K562 (cell line): ENCODE data around the gene DMAC2L. TPM values are rescaled to one million over a fixed set of nuclear protein-coding genes. Genes with fewer than 3 reads are reported as not detected.
A peak's percentile ranks its signal among the peaks of the same experiment; 100 is the strongest.

Experiments
- ATAC-seq: fragments of 200-7000 bp; cut with Tn5 transposase; 3 replicates; pipeline ENCODE4 v1.9.1; 2020; ENCODE audit warnings: moderate library complexity
- BruUV-seq: library from RNA; stranded (reverse); fragments of 400-500 nt; replicated peaks from 2 replicates; lab custom pipeline; 2021; lab: Mats Ljungman, UMichigan
- CTCF ChIA-PET: fragments of 300-600 bp; formaldehyde crosslinking; extraction: SDS; loops from one replicate; lab custom pipeline; 2021; ENCODE audit warnings: low intra/inter-chr PET ratio; lab: Yijun Ruan, JAX
- POLR2A ChIA-PET: fragments of 300-600, 350-650 bp; sonication (Branson Sonifier 250); formaldehyde crosslinking; extraction: SDS; loops from one replicate; lab custom pipeline; 2021; ENCODE audit warnings: antibody characterized with exemption, inconsistent platforms; lab: Yijun Ruan, JAX
- DNase-seq, 4 experiments: peaks; one replicate each; pipeline versions ENCODE4 v3.0.0 to v3.0.0-alpha.2; 2011 to 2018; ENCODE audit warnings: low spot score in 3 of 4, mixed read lengths in 3 of 4; ENCODE audit errors: extremely low read depth in 1 of 4
- FAIRE-seq: peaks from 2 replicates; lab custom pipeline; 2011; peaks lifted over from hg19 to GRCh38; lab: Jason Lieb, UNC
- H2AFZ ChIP-seq: 2 replicates; pipeline ENCODE4 v1.6.0; 2011; ENCODE audit warnings: low read depth, low read length, control low read depth, inconsistent platforms
- H3K27ac ChIP-seq: fragments of 200-600 bp; 3 replicates; pipeline ENCODE4 v1.8.0; 2011; ENCODE audit warnings: low read depth, mild to moderate bottlenecking, control low read depth, inconsistent platforms, low read length, moderate library complexity, mixed read lengths; ENCODE audit errors: extremely low read depth
- H3K27me3 ChIP-seq, 2 experiments: fragments of 300-600 bp in 1 of 2; 2 replicates in 1 of 2; 3 replicates in 1 of 2; pipeline versions ENCODE4 v1.6.0 to v1.8.0; 2011; ENCODE audit warnings: inconsistent platforms in 2 of 2, low read length in 2 of 2, mild to moderate bottlenecking in 1 of 2, mixed read lengths in 1 of 2, moderate library complexity in 1 of 2; ENCODE audit not compliant: control insufficient read depth in 2 of 2, insufficient read depth in 2 of 2
- H3K36me3 ChIP-seq: fragments of 300-600 bp; 3 replicates; pipeline ENCODE4 v1.8.0; 2011; ENCODE audit warnings: mild to moderate bottlenecking, low read length, inconsistent platforms; ENCODE audit not compliant: control insufficient read depth, insufficient read depth
- H3K4me1 ChIP-seq, 2 experiments: fragments of 200-600 bp in 1 of 2; replicated peaks in 1 of 2; 2 replicates in 1 of 2; 3 replicates in 1 of 2; pipeline versions ENCODE4 v1.5.1 to v1.8.0; 2011; ENCODE audit warnings: inconsistent platforms in 2 of 2, low read length in 2 of 2, mild to moderate bottlenecking in 1 of 2, mixed read lengths in 1 of 2, moderate library complexity in 1 of 2; ENCODE audit not compliant: control insufficient read depth in 2 of 2, insufficient read depth in 2 of 2
- H3K4me2 ChIP-seq: 2 replicates; pipeline ENCODE4 v1.6.1; 2011; ENCODE audit warnings: low read length, control low read depth, inconsistent platforms, mixed read lengths; ENCODE audit not compliant: insufficient read depth
- H3K4me3 ChIP-seq: fragments of 200-600 bp; sonication (generic), shearing (Covaris generic); 2 replicates; pipeline ENCODE4 v1.5.1; 2016; ENCODE audit warnings: control low read depth, inconsistent platforms
- H3K79me2 ChIP-seq: fragments of 200-600 bp; 3 replicates; pipeline ENCODE4 v1.8.0; 2011; ENCODE audit warnings: low read length, inconsistent platforms; ENCODE audit not compliant: control insufficient read depth, insufficient read depth
- H3K9ac ChIP-seq, 2 experiments: 2 replicates each; pipeline versions ENCODE4 v1.6.0 to v1.6.1; 2011; ENCODE audit warnings: low read depth in 2 of 2, low read length in 2 of 2, control low read depth in 1 of 2, inconsistent platforms in 1 of 2, mild to moderate bottlenecking in 1 of 2, mixed read lengths in 1 of 2; ENCODE audit not compliant: insufficient read depth in 1 of 2
- H3K9me1 ChIP-seq: one replicate; pipeline ENCODE4 v1.6.0; 2011; ENCODE audit warnings: inconsistent platforms, mild to moderate bottlenecking, low read length, moderate library complexity; ENCODE audit not compliant: control insufficient read depth, insufficient read depth
- H3K9me3 ChIP-seq: replicated peaks from 2 replicates; pipeline ENCODE4 v1.5.1; 2011; ENCODE audit warnings: low read depth, low read length, inconsistent platforms; ENCODE audit not compliant: control insufficient read depth, insufficient read depth
- H4K20me1 ChIP-seq: replicated peaks from 2 replicates; pipeline ENCODE4 v1.6.1; 2011; ENCODE audit warnings: low read length, inconsistent platforms, mixed read lengths; ENCODE audit not compliant: control insufficient read depth, insufficient read depth
- CTCF ChIP-seq, 3 experiments: IDR thresholded peaks in 2 of 3; conservative IDR thresholded peaks in 1 of 3; 2 replicates each; pipeline ENCODE4 v1.5.1; 2011 to 2012; ENCODE audit warnings: low read length in 3 of 3, mild to moderate bottlenecking in 3 of 3, control low read depth in 2 of 3, improper control_type of control experiment in 1 of 3, inconsistent platforms in 1 of 3, low read depth in 1 of 3, mixed read lengths in 1 of 3, moderate library complexity in 1 of 3; ENCODE audit not compliant: insufficient read depth in 2 of 3
- CTCFL ChIP-seq: IDR thresholded peaks from 2 replicates; pipeline ENCODE4 v1.6.1; 2011; ENCODE audit warnings: borderline replicate concordance, low read depth, mild to moderate bottlenecking, moderate library complexity, low read length; ENCODE audit not compliant: insufficient read depth, poor library complexity, severe bottlenecking
- EP400 ChIP-seq: fragments of 450-650 bp; IDR thresholded peaks from 2 replicates; pipeline ENCODE4 v1.6.1; 2017; ENCODE audit warnings: antibody characterized with exemption, mild to moderate bottlenecking, moderate library complexity
- L3MBTL2 ChIP-seq: fragments of 450-650 bp; IDR thresholded peaks from 2 replicates; pipeline ENCODE4 v1.6.1; 2016; ENCODE audit warnings: mild to moderate bottlenecking, moderate library complexity
- LEF1 ChIP-seq: fragments of 450-650 bp; IDR thresholded peaks from 2 replicates; pipeline ENCODE4 v1.6.1; 2016; ENCODE audit warnings: mild to moderate bottlenecking
- MAZ ChIP-seq, 2 experiments: fragments of 450-650 bp in 1 of 2; sonication (generic) in 1 of 2; formaldehyde crosslinking; IDR thresholded peaks in 1 of 2; conservative IDR thresholded peaks in 1 of 2; 2 replicates each; pipeline versions ENCODE4 v1.4.0 to v1.5.0; 2020; ENCODE audit warnings: mild to moderate bottlenecking in 1 of 2, missing genetic modification reagents in 1 of 2
- NEUROD1 ChIP-seq: fragments of 150-350 bp; IDR thresholded peaks from 2 replicates; pipeline ENCODE4 v1.6.1; 2014; ENCODE audit warnings: borderline replicate concordance, low read length, low read depth; ENCODE audit not compliant: partially characterized antibody
- NR1H2 ChIP-seq: sonication (generic); formaldehyde crosslinking; IDR thresholded peaks from 2 replicates; pipeline ENCODE4 v1.4.0; 2020; ENCODE audit warnings: mild to moderate bottlenecking, missing genetic modification reagents
- YBX1 ChIP-seq: fragments of 450-650 bp; IDR thresholded peaks from 2 replicates; pipeline ENCODE4 v1.7.1; 2016; ENCODE audit warnings: mild to moderate bottlenecking
- ZFP36 ChIP-seq: fragments of 150-350 bp; IDR thresholded peaks from 2 replicates; pipeline ENCODE4 v1.6.1; 2018; ENCODE audit warnings: low read length, low read depth; ENCODE audit not compliant: partially characterized antibody
- ZNF395 ChIP-seq: fragments of 200-800 bp; sonication (Bioruptor generic); IDR thresholded peaks from 2 replicates; pipeline ENCODE4 v1.6.1; 2017; ENCODE audit warnings: missing genetic modification characterization, missing compliant biosample characterization
- ZZZ3 ChIP-seq: fragments of 450-650 bp; IDR thresholded peaks from 2 replicates; pipeline ENCODE4 v1.6.1; 2016; ENCODE audit warnings: antibody characterized with exemption, mild to moderate bottlenecking, moderate library complexity
- WGBS: fragments of 100-300 bp; shearing (Covaris generic); methylation state at CpG from one replicate; pipeline ENCODE4 v1.1.6; 2016; ENCODE audit warnings: low coverage, mixed read lengths; ENCODE audit not compliant: insufficient coverage; ENCODE audit errors: missing lambda C conversion rate; 5-methylcytosine and 5-hydroxymethylcytosine counted together
- in situ Hi-C: fragments of 300-500 bp; cut with MboI; formaldehyde crosslinking; loops from 4 replicates; pipeline ENCODE4 v1.15.0; 2018; ENCODE audit warnings: inconsistent platforms, mixed read lengths
- intact Hi-C: fragments of 100-400 bp; cut with micrococcal nuclease; formaldehyde crosslinking; loops from 2 replicates; pipeline ENCODE4 v1.14.2; 2022
- polyA plus RNA-seq, 8 experiments: library from polyadenylated mRNA; depleted of rRNA in 4 of 8; stranded (reverse) in 5 of 8; unstranded in 3 of 8; fragments of >200 nt; fragmentation: Nextera tagmentation in 2 of 8; fragmentation: Illumina TruSeq in 1 of 8; extraction: Ambion mirVana in 2 of 8; extraction: Trizol in 1 of 8; gene quantifications; 2 replicates each; pipeline versions ENCODE4 v1.2.1 to v1.2.3, GENCODE V29; 2011 to 2014; ENCODE audit warnings: inconsistent platforms in 1 of 8, missing spikeins in 1 of 8
- total RNA-seq, 7 experiments: library from RNA; depleted of rRNA in 6 of 7; stranded (reverse); fragments of >200 nt in 6 of 7; fragmentation: Illumina TruSeq in 2 of 7; extraction: Trizol in 2 of 7; gene quantifications; 2 replicates each; pipeline versions ENCODE4 v1.2.1 to v1.2.3, GENCODE V29; 2011 to 2021; ENCODE audit warnings: low replicate concordance in 1 of 7

The DMAC2L gene
- total and polyA plus RNA-seq, 9 of the 15 experiments (the other 6 are each of a cell fraction or from before 2014, with no cell fraction given): 4.0 to 37.2 (median 9.3) TPM

- TF ChIP-seq LEF1: no peak
- no peak for TF ChIP-seq YBX1
- no peak for TF ChIP-seq ZNF395 (CRISPR knock-in tag)
- TF ChIP-seq L3MBTL2: no peak
- no peak for TF ChIP-seq EP400
- no peak for TF ChIP-seq MAZ (CRISPR knock-in tag; conservative IDR thresholded peaks at IDR 0.05 in 1 of 2, IDR thresholded peaks at IDR 0.05 in 1 of 2)
- no peak for TF ChIP-seq NR1H2
- no peak for TF ChIP-seq ZZZ3
- no peak for TF ChIP-seq ZFP36
- TF ChIP-seq, all 486 proteins: peak for 0
Measured at GRCh38 chr14:50340045-50340444, 27.9 kb downstream of the DMAC2L start (continued).

GRCh38 chr14:50340963-50341362 is 28.8 kb downstream of the DMAC2L start:
- CTCF ChIA-PET: no interaction called here
- 0 out of 3 replicates have a peak, but pooled peaks have one; percentile 26 for ATAC-seq
- no peaks in the 10 kb centered on the region; the same call in 2 of the 3 replicates for H3K36me3 ChIP-seq
- POLR2A ChIA-PET: no interaction called here
- H3K4me1 ChIP-seq: peaks cover 0 to 20% of the 10 kb centered on the region in 2 experiments; a peak in 3 of 5 replicates
- H3K9me1 ChIP-seq: no peaks in the 10 kb centered on the region
- intact Hi-C loops: no loop called here
- FAIRE-seq: no peak
- no TSS peak for BruUV-seq
- no peak overlapping the region for H3K4me2 ChIP-seq
- H2AFZ ChIP-seq: no peak overlapping the region
- no peaks in the 10 kb centered on the region for H3K27me3 ChIP-seq
- no peaks in the 10 kb centered on the region for H3K9me3 ChIP-seq
- H3K79me2 ChIP-seq: no peaks in the 10 kb centered on the region
- in situ Hi-C loops: loop anchor here (25.0 kb wide), 1 partner anchor 446 kb away; no protein-coding TSS in a partner anchor
- TF ChIP-seq NEUROD1: no peak
- TF ChIP-seq CTCF (IDR thresholded peaks at IDR 0.05 in 2 of 3, conservative IDR thresholded peaks at IDR 0.05 in 1 of 3; ENCODE audit: insufficient read depth in 2 of 3, low read depth in 1 of 3, low read length in 3 of 3): peak in 2 of 3 experiments; percentile 13 to 41; a peak in 3 of 6 replicates
- peak; percentile 15 for TF ChIP-seq CTCFL
- no peak overlapping the region for H3K4me3 ChIP-seq
- H3K9ac ChIP-seq: no peak overlapping the region
- no peak overlapping the region for H3K27ac ChIP-seq
- peak in 2 of 4 experiments; percentile 18 to 20 for DNase-seq
- H4K20me1 ChIP-seq: no peaks in the 10 kb centered on the region
- WGBS: 88% methylated on average over 9 of the region's 9 CpGs
